Activated CD4-positive, CD25-positive, alpha-beta regulatory T cell treated with anti-CD3 and anti-CD28 coated beads, Interleukin-2, amount 50 U/mL, for 24 hours (primary cell): ENCODE results near the gene NDST4.

Source experiments
- ATAC-seq, 2 donors: fragments of 150-1000 bp; cut with Tn5 transposase; one replicate each; pipeline ENCODE4 v1.10.0; 2021; ENCODE audit warnings: mild to moderate bottlenecking in 1 of 2, moderate library complexity in 1 of 2

NDST4 gene

DNA sequence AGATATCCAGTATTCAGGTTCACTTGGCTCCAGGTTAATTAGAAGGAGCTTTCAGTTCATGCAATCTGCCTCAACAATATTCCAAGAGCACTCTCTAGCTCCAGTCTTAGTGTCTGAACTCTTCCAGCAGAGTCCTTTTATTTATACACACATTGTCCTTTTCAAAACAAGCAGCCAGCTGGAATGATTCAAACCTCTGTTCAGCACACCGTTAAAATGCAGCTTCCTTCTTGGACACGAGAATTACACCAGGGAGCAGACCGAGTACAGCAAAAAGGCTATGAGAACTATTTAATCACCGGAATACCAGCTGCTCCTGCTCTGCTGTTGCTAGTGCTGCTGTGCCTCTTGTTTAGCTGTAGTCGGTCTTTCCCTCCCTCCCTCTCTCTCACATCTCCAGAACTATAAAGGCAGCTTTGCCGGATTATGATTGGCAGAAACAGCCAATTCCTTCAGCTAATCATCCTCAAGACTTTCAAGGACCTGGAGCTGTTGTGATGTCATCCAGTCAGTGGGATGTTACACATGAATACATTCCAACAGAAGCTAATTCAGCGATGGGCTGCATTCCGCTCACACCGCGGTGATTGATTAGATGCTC lies at the start of gene NDST4:
Gene NDST4 (minus strand): TSS at position 115 of the 601 bp plus-strand sequence. CDS start 36,584 bp downstream, outside the sequence.
- ATAC-seq: no peak

DNA sequence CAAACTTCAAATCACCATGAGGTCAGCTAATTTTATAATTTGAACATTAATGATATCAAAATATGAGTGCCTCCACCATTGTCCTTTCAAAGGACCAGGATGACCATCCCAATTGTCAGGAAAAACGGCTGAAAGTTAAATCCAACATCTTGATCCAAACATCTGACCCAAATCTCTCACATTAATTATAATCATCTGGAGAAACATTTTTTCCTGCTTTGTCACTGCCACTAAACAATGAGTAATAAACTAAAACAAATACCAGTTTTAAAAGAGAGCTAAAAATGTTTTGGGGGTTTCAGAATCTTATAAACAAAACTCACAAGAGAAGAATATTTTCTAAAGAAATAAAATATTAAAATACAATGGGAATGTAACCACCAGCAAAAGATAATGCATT lies 45.7 kb upstream of the NDST4 start:
- ATAC-seq: no peak

DNA sequence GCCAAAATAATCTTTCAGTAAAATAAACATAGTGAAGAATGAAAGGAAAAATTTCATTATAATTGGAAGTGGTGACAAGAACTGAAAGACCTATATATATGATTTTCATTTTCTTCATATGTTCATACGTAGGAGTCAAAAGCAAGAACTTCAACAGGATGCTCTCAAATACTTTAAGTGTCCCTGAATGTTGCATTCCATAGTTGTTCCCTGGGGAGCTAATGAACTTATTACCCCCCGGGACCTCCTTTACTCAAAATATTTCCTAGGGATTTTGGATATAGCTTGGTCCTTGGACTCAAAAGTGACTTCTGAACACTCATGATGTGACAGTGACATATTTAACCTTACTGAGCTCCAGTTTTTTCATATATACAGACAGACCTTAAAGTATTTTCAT lies 44.9 kb upstream of the NDST4 start:
- no peak for ATAC-seq

DNA sequence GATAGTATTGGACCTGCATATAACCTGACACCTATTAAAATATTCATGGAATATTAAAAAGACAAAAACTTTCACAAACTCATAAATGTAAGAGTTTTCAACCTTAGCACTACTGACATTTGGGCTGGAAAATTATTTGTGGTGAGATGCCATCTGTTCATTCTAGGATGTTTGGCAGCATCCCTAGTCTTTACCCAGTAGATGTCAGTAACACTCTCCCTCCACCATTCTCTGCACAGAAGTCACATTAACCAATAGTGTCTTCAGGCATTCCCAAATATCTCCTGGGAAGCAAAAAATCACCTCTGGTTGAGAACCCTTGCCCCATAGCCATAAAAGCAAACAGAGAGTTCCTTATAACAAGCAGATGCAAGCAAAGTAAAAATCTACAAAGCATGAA lies 41.4 kb upstream of the NDST4 start:
- ATAC-seq: no peak

DNA sequence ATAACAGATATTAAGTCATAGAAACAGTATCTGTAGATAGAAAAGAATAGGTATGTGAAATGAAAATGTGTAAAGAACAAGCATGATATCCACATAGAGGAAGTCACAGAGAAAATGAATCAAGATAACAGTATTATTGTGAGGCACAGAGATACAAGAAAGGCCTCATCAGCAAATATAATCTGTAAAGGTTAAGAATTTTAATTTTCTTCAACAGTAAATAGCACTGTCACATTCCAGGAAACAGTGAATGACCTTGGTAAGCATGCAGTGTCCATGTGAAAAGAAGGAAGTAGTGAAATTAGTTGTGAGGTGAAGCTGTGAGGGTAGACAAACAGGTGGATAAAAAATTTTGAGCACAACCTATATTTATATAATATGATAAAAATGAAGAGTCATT lies 39.5 kb upstream of the NDST4 start:
- ATAC-seq: no peak

DNA sequence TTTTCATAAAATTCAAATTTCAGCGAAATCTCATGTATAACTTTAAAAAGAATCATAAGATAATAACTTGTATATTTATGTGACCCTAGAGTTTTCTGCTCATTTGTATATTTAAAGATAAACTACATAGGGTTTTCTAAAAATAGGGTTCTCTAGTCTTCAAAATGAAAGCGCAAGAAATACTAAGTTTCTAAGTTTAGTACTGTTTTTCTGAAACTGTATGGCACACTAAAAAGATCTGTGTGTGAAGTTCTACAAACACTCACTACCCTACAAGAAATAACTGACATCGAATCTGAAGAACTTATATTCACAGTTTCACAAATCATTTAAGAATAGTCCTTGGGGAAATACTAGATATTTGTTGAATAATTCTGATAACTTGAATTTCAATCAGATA lies 38.7 kb upstream of the NDST4 start:
- no peak for ATAC-seq

DNA sequence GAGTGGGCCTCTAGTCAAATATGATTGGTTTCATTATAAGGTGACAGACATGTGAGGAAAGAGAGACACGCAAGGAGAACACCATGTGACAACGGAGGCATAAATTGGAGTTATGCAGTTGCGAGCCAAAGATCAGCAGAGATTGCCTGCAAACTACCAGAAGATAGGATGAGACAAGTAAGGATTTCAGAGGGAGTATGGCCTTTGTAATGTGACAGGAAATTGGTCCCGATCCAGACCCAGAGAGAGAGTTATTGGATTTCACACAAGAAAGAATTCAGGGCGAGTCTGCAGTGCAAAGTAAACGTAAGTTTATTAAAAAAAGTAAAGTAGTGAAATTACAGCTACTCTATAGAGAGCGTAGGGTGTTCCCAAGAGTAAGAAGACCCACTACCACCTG lies 35.7 kb upstream of the NDST4 start:
- no peak for ATAC-seq

DNA sequence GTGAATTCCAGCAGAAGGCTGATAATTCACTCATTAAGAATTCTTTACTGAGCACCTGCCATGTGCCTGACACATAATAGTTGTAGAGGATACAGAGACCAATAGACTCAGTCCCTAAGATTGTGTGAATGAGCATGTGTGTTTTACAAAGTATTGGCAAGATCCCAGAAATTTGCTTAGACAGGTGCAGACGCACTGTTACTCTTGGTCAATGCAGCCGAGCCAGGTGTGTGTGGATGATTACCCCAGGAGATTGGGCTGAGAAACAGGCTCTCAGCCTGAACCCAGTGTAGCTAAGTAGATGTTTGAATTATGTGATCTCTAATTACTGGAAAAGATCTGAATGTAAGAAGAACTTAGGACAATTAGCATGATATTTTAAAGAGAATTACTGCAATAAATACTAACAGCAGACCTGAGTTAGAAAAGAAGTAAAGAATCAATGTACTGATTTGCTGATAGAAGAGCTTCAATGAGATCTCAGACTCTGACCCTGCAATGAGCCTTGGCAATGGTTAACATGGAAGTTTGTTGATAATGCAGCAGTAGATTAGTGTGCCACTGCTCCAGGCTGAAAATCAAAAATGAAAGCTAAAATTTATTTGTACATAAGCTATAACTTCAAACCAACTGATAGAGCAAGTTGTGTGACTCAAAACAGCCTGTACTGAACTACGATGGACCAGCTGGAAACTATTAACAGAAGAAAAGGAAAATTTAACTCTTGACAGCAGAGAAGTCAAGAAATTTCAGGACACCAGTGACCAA lies 32.2 kb upstream of the NDST4 start:
- no peak for ATAC-seq

DNA sequence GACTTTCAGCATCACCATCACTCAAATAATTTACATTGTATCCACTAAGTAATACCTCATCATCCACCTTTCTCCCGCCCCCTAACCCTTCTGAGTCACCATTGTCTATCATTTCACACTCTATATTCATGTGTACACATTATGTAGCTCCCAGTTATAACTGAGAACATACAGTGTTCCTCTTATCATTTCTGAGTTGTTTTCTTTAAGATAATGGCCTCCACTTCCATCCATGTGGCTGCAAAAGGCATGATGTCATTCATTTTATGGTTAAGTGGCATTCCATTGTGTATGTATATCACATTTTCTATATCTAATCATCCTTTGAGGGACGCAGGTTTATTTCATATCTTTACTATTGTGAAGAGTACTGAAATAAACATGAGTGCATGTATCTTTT lies 14.6 kb upstream of the NDST4 start:
- no peak for ATAC-seq

DNA sequence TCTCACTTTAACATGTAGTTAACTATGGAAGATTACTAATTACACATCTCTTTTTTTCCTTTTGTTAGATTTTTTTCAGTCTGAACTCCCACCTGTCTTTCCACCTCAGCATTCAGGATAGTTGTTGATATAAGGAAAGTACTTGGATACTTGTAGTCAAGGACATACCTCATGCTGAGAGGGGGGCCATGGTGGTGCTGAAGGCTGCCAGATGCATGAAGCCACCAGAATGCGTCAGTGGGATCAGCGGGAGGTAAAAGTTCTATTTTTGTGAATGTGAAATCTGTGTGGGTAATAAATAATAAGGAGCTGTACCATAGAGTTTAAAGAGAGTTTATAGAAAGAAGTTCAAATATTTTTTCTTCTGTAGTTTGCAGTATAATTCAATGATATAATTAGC lies 13.1 kb upstream of the NDST4 start:
- ATAC-seq: no peak

DNA sequence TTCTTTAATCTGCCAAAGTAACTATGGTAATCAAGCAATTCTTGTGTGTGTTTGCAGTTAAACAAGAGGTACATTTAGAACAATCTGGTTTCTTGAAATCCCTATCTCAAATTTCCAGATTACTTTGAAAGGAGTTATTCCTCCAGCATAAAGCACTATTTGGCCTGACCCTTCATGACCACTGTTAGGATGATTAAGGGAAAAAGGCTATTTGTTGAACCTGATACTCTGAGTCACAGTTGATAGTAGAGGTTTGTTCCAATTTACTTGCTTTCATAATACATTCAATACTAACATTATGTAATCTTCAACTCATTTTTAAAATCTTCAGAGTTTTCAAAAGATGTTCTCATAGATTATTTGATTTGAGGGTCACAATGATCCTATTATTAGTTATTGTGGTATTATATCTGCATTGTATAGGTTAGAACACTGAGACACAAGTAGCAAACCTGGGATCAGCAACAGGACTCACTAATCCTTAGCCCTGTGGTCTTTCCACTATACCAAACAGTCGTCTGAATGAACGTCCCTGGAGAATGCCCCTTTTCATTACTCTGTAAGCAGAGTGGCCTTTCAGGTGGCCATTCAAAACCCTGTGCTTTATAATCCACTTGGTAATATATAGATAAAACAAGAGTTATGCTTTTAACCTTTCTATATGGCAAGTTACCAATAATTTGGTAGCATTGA lies 8.1 kb upstream of the NDST4 start:
- no peak for ATAC-seq

DNA sequence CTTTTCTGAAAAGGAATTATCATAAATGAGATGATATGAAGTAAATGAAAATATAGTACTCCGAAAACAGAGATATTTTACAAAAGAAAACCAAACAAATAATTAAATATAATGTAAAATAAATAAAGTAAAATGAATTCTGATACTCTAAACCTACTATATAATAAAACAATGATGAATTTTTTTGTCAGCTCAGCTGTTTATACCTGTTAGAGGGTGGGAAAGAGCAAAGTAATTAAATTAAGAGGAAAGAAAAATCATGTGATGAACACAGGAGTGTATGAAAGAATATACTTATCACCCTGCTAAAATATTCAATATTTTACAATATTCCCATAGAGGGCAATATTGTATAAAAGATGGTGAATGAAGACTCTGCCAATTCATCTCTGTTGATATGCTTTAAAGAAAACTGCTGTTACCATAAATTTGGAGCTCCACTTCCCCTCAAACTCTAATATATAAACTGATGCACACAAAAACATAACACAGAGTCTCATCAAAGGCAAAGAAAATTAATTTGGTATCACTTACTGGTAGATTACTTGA lies 6.5 kb upstream of the NDST4 start:
- ATAC-seq: no peak

DNA sequence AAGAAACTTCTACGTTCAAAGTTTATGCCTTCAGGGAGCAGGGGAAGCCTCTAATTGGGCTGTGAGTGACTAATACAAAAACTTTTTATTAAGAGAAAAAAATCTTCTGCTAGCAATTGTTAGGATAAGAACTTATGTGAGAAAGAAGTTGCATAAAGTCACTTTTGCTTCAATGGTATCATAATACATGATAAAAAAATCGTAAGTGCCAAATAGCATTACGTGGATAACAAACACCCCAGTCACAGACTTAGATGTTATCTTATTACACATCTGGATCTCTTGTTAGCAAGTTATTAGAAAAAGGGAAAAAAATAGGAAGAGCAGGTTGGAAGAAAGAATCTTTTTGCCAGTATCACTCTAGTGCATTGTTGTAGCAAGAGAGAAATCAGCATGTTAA lies 4.2 kb upstream of the NDST4 start:
- ATAC-seq: no peak

DNA sequence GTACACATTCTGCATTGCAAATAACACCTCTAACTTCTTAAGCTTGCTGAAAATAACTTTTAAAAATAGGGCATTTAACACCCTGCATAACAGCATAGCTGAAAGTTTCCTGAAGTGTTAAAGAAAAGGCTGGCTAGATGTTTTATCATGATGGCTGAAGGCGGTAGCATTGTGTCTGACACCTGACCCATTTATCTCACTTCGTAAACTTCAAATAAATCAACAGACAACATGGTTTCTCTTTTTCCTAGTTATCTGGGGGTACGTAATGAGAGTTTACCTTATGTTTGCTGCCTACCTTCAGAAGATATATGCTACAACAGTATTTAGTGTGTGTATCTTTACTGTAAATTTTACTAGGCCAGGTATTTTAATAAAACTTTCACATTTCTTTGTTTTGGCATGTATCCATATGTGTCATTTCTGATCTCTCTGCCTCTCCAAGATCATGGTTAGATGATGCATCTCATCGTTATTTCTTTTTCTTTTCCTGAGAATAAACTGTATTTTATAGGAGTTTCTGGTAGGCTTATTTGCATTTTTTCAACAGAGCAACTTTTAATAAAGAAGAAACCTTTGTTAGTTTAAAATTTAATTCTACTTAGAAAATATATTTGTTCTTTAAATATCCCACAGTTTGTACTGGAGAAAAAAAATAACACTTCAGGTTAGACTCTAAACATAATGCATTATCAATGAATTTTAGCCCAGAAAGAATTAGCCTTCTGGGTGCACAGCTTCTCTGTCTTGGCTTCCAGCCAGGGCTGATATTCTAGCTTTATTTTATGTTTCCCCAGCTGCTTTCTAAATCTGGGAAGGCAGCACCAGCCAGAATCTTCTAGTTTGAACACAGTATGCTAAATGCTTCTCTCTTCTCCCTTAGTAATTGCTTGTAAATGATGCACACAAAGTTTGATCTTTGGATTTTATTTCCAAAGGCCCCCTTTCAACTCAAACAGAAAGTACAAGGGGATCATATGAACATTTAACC lies 2.9 kb downstream of the NDST4 start:
- ATAC-seq: no peak

DNA sequence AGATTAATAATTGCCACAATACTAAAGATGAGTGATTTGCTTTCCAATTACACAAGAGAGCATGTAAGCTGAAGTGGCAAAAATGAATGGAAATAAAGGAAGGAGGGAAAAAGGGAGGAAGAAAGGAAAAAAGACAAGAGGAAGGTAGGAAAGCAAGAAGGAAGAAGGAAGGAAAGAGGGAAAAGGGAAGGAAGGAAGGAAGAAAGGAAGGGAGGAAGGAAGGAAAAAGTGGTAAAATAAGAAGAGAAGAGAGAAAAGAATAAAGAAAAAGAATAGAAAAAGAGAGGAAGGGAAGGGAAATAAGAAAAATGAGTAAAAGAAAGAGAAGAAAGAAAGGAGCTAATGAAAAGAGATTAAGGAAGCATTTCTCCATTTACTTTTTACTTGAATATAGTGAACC lies 4.6 kb downstream of the NDST4 start:
- ATAC-seq: no peak

DNA sequence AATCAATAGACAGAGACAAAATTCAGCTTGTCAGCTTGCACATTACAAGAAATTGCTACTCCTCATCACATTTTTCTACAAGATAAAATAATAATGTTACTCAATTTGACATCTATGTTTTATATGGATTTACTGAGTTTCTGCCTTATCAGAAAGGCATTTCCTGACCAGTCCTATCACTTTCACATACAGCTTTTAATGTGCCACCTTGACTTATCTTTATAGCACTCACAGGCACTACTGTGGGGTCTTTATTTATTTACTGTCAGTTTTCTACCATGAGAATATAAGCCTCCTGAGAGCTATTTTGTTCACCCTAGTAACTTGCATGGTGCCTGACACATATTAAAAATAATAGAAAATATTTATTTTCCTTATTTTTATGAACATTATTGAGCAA lies 6.0 kb downstream of the NDST4 start:
- ATAC-seq: no peak

DNA sequence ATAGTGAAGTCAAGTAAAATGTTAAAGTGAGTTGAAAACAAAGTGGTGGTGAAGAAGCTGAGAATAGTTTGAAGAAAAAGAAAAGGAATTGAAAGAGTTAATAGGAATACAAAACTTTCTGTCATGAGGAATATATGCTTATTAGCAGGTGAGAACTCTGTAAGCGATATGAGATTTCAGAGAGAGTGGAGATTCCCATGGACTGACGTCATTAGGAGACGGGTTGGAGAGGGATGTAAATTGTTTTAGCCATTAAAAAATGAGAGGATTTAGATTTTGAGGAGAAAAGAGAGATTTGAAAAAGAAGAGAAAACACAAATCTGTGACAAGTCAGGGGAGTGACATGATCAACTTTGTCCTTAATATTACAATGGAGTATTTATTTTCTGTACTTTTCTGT lies 11.7 kb downstream of the NDST4 start:
- ATAC-seq: no peak

DNA sequence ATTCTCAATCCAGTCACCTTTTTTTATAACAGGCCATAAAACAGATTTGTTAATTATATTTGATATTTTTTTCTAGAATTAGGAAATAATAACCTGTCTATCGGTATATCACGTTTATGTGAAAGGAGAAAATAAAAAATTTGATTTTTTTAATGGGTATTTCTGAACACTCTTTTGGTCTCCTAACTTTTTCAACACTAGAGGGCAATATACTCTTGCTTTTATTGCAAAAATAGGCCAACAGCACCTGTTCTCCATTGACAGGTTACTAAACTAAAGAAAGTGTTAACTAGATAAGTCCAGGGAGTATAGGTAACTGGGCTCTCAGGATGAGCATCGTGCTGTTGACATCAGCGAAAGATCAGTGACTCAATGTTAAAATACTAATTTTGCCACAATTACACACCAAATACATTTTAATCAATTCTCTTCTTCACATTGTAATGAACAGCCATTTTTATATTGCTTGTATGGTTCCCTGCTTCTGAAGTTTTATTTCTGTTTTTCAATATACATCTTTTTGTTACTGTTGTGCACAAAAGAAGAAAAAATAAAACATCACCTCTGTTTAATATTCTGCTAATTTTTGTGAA lies 22.8 kb downstream of the NDST4 start:
- no peak for ATAC-seq

DNA sequence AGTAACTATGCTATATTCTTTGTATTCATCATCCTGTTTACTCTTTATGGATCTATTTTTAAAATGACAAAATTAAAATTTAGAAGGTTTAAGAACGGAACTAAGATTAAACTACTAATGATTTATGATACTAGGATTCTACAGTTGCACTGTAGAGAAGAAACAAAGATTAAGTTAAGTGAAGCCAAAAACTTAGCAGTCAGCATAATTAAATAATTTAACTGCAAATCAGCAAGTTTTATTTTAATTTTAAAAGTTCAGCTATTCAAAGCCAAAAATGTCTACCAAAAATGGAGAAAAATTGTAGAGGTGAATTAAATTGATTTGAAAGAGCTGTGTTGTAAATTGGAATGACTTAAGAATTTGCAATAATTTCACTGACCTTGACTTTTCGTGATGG lies 30.8 kb downstream of the NDST4 start:
- ATAC-seq: no peak

DNA sequence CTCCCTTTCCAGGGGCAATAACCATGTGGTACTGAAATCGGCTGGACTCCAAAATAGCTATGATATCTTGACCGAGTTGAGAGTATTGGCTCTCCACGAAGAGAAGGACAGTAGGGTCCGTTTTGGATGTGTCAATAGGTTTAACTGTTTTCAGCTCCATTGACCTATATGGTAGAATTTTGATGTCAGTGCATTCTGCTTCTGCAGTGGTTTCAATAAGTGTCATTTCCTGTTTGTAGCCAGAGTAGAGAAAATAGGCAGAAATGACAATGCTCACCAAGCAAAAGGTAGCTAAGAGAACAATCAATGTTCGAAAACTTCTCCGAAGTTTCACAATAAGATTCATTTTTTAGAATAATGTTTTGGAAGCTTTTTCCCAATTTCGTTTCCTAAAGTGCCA lies 36.7 kb downstream of the NDST4 start:
- ATAC-seq: no peak

DNA sequence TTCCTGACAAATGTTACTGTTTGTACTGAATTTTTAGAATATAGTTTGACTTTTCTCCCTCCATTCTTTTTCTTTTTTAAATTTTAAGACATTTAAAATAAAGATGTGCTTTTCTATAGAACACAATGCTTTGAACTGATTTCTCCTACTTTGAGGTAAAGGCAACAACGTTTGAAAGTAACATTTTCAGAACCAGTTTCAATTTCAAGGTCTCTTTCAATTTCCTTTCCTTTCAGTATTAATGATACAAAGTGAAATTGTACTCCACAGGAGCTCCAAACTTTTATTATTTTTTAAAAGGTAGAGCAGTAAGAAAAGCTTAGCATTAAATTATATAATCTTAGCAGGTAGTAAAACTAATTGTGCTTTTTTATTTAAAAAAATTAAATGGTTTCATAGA lies 54.9 kb downstream of the NDST4 start:
- no peak for ATAC-seq

DNA sequence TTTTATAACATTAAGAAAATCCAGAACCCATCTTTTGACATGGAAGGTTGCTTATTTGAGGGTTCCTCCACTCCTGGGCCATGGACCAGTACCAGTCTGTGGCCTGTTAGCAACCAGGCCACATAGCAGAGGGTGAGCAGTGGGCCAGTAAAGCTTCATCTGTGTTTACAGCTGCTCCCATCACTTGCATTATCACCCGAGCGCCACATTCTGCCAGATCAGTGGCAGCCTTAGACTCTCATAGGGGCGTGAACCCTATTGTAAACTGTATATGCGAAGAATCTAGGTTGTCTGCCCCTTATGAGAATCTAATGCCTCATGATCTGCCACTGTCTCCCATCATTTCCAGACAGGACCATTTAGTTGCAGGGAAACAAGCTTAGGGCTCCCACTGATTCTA lies 58.6 kb downstream of the NDST4 start:
- ATAC-seq: no peak
